ENCODE results near the gene PAMR1.
"Not testable (repeated sequence)": the region's sequence is repeated elsewhere in the genome, so short reads cannot be mapped to it uniquely, and the experiment has no call there.

The PAMR1 gene, protein sequence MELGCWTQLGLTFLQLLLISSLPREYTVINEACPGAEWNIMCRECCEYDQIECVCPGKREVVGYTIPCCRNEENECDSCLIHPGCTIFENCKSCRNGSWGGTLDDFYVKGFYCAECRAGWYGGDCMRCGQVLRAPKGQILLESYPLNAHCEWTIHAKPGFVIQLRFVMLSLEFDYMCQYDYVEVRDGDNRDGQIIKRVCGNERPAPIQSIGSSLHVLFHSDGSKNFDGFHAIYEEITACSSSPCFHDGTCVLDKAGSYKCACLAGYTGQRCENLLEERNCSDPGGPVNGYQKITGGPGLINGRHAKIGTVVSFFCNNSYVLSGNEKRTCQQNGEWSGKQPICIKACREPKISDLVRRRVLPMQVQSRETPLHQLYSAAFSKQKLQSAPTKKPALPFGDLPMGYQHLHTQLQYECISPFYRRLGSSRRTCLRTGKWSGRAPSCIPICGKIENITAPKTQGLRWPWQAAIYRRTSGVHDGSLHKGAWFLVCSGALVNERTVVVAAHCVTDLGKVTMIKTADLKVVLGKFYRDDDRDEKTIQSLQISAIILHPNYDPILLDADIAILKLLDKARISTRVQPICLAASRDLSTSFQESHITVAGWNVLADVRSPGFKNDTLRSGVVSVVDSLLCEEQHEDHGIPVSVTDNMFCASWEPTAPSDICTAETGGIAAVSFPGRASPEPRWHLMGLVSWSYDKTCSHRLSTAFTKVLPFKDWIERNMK

GRCh38 chr11:35525501-35526175 lies at the start of gene PAMR1:
TSS of gene PAMR1 (minus strand) at chr11:35525616. CDS start at chr11:35525585, 31 bp downstream.
- DNase-seq = peak in 18 of 58 donors; percentile 8 to 49 (median 19)

DNA sequence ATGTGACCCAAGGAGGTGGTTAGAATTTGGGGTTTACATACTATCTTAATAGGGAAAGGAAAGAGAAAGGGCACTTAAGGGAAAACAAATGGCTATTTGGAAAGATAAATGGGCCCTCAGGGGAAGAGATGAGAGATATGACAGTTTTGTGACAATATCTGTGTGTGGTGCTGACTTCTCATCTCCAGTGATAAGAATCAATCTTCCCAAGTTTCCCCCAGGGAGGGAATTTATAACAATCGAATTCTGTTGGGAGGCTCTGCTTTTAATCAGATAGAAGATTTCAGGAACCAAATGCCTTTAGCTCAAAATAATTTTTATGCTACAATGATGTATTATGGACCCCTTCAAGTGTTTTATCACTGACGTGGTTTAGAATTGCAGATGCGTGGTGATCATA lies 46.3 kb upstream of the PAMR1 start:
- DNase-seq = no peak

GRCh38 chr11:35567737-35568465 lies 42.5 kb upstream of the PAMR1 start:
- DNase-seq = no peak

DNA sequence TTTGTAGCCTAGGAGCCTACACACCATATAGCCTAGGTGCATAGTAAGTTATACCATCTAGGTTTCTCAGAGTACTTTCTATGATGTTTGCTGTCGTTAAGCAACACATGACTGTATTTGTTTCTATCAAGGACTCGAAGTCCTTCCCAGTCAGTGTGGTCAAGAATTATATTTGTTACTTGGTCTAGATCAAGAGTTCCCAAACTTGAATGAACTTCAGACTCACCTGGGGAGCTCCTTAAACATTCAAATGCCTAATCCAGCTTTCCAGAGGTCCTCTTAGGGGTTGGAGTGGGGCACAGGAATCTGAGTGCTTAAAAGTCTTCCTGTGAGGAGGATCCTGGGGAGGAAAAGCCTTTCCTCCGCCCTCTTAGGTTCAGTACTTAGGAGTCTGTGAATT lies 41.5 kb upstream of the PAMR1 start:
- no peak for DNase-seq

- no peak for DNase-seq
Observed at GRCh38 chr11:35566181-35566580, 40.8 kb upstream of the PAMR1 start.

- DNase-seq = no peak
Observed at GRCh38 chr11:35564245-35564595, 38.8 kb upstream of the PAMR1 start.

DNA sequence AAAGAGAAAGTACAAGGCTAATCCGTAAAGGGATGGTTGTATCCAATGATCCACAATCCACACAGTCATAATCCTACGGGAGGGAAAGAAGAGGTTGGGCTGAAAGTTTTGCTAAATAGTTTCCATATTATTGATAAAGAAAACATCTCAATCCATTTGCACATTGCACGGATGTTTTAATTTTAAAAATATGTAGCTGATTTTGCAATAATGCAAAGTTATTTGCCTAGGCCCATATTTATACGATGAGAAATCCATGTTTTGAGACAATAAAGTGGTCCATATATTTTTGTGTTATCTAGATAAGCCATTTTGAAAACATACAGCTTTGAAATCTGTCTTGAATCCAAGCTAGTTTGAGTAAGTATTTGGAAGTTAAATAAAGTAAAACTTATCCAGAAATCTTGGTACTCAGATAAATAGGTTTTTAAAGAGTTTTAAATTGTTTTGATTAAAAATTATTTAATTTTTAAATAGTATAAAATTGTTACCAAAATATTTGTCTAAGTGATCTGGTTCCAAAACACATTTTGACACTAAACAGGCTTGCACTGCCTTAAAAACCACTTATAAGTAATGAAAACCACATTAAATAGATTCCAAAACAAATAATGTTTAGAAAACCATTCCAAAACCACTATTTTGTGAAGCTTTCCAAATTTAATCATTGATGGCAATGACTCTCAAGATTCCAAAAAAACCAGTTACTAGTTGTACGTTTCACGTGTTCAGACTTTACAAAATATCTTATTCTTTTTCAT lies 38.2 kb upstream of the PAMR1 start:
- no peak for DNase-seq

DNA sequence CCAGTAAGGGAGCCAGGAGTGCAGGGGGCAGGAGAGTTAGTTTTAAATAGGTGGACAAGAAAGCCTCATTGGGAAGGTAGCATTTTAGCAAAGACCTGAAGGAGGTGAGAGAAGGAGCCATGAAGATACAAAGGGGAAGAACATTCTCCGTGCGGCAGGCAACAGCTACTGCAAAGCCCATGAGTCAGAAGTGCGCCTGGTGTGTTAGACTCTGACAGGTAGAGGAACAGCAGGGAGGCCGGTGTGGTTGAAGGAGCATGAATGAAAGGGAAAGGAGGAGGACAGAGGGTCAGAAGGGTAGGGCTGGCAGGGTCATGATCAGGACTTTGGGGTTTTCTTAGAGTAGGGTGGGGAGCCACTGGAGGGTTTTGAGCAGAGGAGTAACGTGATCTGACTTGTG lies 34.5 kb upstream of the PAMR1 start:
- no peak for DNase-seq

GRCh38 chr11:35558513-35558912 lies 33.1 kb upstream of the PAMR1 start:
- no peak for DNase-seq

- DNase-seq = no peak
Observed at GRCh38 chr11:35555488-35555887, 30.1 kb upstream of the PAMR1 start.

DNA sequence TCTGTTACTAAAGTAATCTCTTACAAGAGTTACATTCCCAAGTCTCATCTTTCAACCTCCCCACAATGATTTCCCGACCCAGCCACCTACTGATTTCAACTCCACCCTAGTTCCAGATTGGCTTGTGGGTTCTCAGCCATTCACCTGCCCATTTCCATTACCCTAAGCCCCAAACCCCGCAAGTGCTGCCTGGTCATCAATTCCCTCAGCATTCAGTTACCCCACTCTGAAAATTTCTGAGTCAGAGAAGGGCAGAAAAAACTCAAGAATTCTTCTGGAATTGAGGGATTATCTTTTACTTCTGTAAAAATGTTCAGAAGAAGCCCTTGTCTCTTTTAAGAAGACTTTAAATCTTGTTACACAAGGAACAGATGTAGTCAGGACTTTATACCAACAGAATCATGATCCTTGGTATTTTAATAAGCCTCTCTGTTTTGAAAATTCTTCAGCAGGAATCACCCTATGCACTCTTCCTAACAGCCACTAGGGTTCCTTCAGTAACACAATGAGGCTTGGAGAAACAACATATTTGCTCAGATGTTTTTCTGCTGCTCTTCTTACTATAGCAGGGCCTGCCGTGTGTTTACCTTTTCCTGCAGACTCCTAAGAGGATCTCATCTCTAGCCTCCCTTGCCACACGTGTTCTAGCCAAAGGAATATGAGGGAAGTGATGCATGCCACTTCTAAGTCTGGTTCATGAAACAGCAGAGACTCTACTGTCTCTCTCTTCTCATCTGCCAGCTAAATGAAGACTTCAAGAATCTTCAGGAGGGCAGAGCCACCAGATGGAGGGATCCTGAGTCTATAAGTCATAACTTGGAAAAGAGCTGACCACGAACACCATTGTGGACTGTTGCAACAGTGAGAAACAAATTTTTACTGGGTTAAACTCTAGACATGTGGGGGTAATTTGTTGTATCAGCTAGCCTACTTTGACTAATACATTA lies 29.3 kb upstream of the PAMR1 start:
- peak in 2 of 58 donors; percentile 2 to 3 for DNase-seq

DNA sequence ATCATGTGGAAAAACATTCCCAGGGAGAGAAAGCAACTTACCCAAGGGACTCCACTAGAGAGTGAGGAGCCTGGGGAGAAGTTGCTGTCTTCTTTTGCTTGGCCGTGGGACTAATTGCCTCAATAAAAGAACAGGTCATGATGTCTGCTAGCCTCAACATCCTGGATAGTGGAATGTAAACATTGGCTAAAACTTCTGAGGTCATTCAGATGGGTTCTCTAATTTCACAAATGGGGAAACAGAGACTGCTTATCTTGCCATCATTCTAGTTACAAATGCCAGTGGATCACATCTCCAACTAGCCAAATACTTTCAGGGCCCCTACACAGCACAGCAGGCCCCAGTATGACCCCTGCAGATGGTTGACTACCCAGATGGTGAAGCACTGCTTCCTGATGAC lies 28.4 kb upstream of the PAMR1 start:
- DNase-seq = no peak

- DNase-seq = no peak
Observed at GRCh38 chr11:35553021-35553420, 27.6 kb upstream of the PAMR1 start.

DNA sequence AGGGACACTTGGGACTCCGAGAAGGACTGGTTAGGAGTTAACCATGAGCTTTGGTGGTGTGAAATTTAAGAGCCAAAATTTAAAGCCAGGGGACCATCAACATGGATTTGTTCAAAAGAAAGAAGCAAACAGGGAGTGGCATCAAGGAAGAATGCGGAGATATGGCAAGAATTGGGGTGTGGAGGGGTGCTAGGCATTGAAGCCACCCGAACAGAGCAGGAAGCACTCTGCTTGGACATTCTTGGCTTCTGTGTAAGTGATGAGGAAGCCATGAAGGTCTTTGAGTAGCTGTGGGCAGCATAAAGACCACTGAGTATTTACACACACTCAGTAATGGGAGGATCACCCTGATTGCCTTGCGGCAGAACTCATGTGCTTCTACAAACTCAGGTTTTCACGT lies 27.2 kb upstream of the PAMR1 start:
- no peak for DNase-seq

DNA sequence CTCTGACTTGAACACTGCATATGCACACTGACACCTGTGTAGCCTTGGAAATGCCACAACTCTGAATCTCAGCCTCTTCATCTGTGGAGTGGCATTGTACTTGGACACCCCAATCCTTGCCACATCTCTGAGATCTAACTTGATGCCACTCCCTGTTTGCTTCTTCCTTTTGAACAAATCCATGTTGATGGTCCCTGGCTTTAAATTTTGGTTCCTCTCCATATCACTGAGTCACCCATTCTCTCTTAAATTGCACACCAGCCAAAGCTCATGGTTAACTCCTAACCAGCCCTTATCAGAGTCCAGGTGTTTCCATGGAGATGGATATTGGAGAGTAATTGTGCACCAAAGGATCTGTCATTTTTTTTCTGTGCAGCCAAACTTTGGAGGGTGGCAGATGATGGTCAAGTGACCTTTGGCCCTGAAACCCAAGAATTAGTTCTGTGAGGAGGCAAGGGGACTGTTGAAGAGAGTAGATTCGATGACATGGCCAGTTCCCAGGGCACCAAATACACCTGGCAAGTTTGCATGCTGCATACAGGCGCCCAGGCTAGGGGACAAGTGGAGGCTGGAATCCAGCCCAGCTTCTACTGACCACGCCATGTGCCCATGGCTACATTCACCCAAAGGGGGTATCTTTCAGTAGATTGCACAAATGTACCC lies 25.1 kb upstream of the PAMR1 start:
- no peak for DNase-seq

GRCh38 chr11:35549787-35550186 lies 24.4 kb upstream of the PAMR1 start:
- no peak for DNase-seq

- DNase-seq = no peak
Observed at GRCh38 chr11:35548925-35549561, 23.6 kb upstream of the PAMR1 start.

DNA sequence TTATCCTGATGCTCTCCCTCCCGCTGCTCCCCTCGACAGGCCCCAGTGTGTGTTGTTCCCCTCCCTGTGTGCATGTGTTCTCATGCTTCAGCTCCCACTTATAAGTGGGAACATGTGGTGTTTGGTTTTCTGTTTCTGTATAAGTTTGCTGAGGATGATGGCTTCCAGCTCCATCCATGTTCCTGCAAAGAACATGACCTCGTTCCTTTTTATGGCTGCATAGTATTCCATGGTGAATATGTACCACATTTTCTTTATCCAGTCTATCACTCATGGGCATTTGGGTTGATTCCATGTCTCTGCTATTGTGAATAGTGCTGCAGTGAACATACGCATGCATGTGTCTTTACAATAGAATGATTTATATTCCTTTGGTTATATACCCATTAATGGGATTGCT lies 22.6 kb upstream of the PAMR1 start:
- not testable (repeated sequence) for DNase-seq

DNA sequence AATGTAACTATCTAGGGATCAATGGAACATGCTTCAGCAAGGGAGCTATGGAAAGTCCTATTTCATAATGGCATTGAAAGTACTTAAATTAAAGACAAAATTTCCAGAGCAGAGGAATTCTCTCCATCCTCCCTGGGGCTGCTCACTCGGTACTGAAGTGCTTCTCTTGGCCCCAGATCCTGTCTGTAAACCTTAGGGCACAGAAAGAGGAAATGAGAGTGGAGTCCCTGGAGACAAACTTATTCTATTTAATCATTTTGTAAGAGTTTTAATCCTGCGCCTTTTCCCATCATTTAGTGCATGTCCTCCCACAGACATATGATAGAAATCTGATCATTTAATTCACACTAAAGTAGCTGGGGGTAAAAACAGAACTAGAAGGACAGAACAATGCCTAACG lies 20.9 kb upstream of the PAMR1 start:
- no peak for DNase-seq

All from anterior cingulate cortex (tissue), 58 donors.